Loucy (cell line): Measurements from ENCODE around the gene BRINP2.

Experiments used
- H2AFZ ChIP-seq: fragments of 200-600 bp; sonication (generic); 2 replicates; pipeline ENCODE4 v1.6.0; 2016; ENCODE audit warnings: antibody characterized with exemption, mild to moderate bottlenecking, low read length, moderate library complexity
- H3F3A ChIP-seq: fragments of 200-600 bp; 2 replicates; pipeline ENCODE4 v1.6.0; 2016; ENCODE audit warnings: antibody characterized with exemption, low read depth, mild to moderate bottlenecking
- H3K27me3 ChIP-seq: fragments of 200-600 bp; sonication (generic); 2 replicates; pipeline ENCODE4 v1.6.1; 2014; ENCODE audit warnings: low read length, mild to moderate bottlenecking; ENCODE audit not compliant: insufficient read depth, poor library complexity, severe bottlenecking
- H3K36me3 ChIP-seq: fragments of 200-600 bp; sonication (generic); 2 replicates; pipeline ENCODE4 v1.6.1; 2016; ENCODE audit warnings: low read length; ENCODE audit not compliant: insufficient read depth
- H3K4me1 ChIP-seq: fragments of 200-600 bp; sonication (generic); 2 replicates; pipeline ENCODE4 v1.5.1; 2014; ENCODE audit warnings: low read length, mild to moderate bottlenecking; ENCODE audit not compliant: insufficient read depth, poor library complexity, severe bottlenecking
- H3K4me2 ChIP-seq: fragments of 200-600 bp; sonication (generic); 2 replicates; pipeline ENCODE4 v1.6.0; 2014; ENCODE audit warnings: antibody characterized with exemption, low read length, low read depth, mild to moderate bottlenecking; ENCODE audit not compliant: poor library complexity, severe bottlenecking
- H3K4me3 ChIP-seq: fragments of 200-600 bp; sonication (generic); 2 replicates; pipeline ENCODE4 v1.5.1; 2014; ENCODE audit warnings: low read length, mild to moderate bottlenecking, mixed read lengths; ENCODE audit not compliant: poor library complexity, severe bottlenecking
- H3K79me2 ChIP-seq: fragments of 200-600 bp; sonication (generic); 2 replicates; pipeline ENCODE4 v1.6.1; 2014; ENCODE audit warnings: low read length; ENCODE audit not compliant: insufficient read depth
- H3K9ac ChIP-seq: fragments of 200-600 bp; sonication (generic); 2 replicates; pipeline ENCODE4 v1.6.0; 2014; ENCODE audit warnings: mild to moderate bottlenecking, low read depth, low read length, moderate library complexity; ENCODE audit not compliant: poor library complexity, severe bottlenecking
- H3K9me2 ChIP-seq: fragments of 200-600 bp; sonication (generic); replicated peaks from 2 replicates; pipeline ENCODE4 v1.6.1; 2016; ENCODE audit warnings: low read depth, low read length, mixed read lengths
- H3K9me3 ChIP-seq: fragments of 200-600 bp; sonication (generic); 2 replicates; pipeline ENCODE4 v1.6.1; 2014; ENCODE audit warnings: mild to moderate bottlenecking, antibody characterized with exemption, low read length, low read depth; ENCODE audit not compliant: insufficient read depth
- H4K20me1 ChIP-seq: fragments of 200-600 bp; sonication (generic); 2 replicates; pipeline ENCODE4 v1.6.0; 2014; ENCODE audit warnings: antibody characterized with exemption, low read length, mild to moderate bottlenecking; ENCODE audit not compliant: insufficient read depth, poor library complexity, severe bottlenecking
- EZH2phosphoT487 ChIP-seq: fragments of 200-600 bp; IDR thresholded peaks from 2 replicates; pipeline ENCODE4 v1.6.1; 2018; ENCODE audit warnings: antibody characterized with exemption, mild to moderate bottlenecking, moderate library complexity, borderline replicate concordance
- TF ChIP-seq, protein P1 (sequence below): fragments of 200-600 bp; sonication (generic); conservative IDR thresholded peaks from 2 replicates; pipeline ENCODE4 v1.5.1; 2014; ENCODE audit warnings: mild to moderate bottlenecking, antibody characterized with exemption, low read length

The BRINP2 gene

DNA sequence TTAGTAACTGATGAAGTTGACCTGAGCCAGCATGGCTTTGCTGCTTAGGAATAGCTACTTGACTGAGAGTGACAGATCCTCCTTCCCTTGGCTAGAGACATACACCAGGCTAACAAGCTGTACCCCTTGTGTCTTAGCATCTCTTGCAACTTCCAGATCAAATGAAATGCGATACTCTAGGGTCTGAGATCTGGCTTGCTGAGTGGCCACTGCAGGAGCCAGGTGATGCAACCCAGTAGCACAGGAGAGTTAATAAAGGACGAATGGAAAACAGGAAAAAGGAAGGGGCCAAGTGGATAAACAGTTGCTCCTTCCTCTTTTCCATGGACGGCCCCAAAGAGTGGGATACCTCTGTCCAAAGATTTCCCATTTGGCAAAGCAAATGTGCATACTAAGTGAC lies 44.5 kb upstream of the BRINP2 start:
- H2AFZ ChIP-seq: no peak overlapping the region
- no peak overlapping the region for H3K4me2 ChIP-seq
- no peaks in the 10 kb centered on the region for H3F3A ChIP-seq
- H3K27me3 ChIP-seq: no peaks in the 10 kb centered on the region
- H3K9me3 ChIP-seq: no peaks in the 10 kb centered on the region
- H3K9me2 ChIP-seq: no peaks in the 10 kb centered on the region
- H3K36me3 ChIP-seq: no peaks in the 10 kb centered on the region
- no peaks in the 10 kb centered on the region for H3K79me2 ChIP-seq
- H3K4me1 ChIP-seq: peaks cover 26% of the 10 kb centered on the region
- TF ChIP-seq EZH2phosphoT487: no peak
- TF ChIP-seq, protein P1, sequence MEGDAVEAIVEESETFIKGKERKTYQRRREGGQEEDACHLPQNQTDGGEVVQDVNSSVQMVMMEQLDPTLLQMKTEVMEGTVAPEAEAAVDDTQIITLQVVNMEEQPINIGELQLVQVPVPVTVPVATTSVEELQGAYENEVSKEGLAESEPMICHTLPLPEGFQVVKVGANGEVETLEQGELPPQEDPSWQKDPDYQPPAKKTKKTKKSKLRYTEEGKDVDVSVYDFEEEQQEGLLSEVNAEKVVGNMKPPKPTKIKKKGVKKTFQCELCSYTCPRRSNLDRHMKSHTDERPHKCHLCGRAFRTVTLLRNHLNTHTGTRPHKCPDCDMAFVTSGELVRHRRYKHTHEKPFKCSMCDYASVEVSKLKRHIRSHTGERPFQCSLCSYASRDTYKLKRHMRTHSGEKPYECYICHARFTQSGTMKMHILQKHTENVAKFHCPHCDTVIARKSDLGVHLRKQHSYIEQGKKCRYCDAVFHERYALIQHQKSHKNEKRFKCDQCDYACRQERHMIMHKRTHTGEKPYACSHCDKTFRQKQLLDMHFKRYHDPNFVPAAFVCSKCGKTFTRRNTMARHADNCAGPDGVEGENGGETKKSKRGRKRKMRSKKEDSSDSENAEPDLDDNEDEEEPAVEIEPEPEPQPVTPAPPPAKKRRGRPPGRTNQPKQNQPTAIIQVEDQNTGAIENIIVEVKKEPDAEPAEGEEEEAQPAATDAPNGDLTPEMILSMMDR: no peak
- H3K9ac ChIP-seq: no peak overlapping the region
- H3K4me3 ChIP-seq: no peak overlapping the region
- H4K20me1 ChIP-seq: no peaks in the 10 kb centered on the region

DNA sequence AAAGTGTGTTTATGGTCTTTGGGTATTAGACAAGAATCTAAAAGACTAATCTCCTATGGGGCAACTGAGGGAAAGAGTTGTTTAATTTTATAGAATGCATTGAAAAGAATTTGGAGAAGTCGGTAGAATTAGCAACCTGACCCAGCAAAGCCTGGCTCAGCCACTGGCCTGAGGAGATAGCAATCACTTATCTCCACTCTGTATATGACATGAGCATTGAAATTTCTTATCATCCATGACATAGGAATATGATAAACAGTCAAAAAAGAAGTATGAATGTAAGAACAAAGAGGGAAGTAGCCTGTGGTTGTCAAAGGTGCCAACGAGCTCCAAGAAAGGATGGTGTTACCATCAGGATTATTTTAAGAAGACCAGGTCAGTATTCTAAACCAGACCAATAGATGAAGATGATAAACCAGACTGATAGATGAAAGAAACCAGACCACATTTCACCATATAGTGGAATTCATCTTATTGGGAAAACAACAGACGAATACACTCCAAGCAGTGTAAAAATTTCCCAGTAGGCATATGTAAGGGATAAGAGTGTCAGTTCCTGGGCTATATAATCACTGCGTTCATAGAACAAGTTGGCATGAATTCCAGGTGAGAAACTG lies 42.0 kb upstream of the BRINP2 start:
- Histone ChIP-seq H3K79me2 (no peaks in the 10 kb centered on the region), H3K4me3 (no peak overlapping the region), H3K9ac (no peak overlapping the region), H4K20me1 (no peaks in the 10 kb centered on the region), H3K27me3 (no peaks in the 10 kb centered on the region), H3K4me1 (peaks cover 9% of the 10 kb centered on the region), H3F3A (no peaks in the 10 kb centered on the region), H2AFZ (no peak overlapping the region), H3K36me3 (no peaks in the 10 kb centered on the region), H3K9me2 (no peaks in the 10 kb centered on the region), H3K4me2 (no peak overlapping the region), H3K9me3 (no peaks in the 10 kb centered on the region)
- no peak for TF ChIP-seq EZH2phosphoT487
- TF ChIP-seq, protein P1: no peak

DNA sequence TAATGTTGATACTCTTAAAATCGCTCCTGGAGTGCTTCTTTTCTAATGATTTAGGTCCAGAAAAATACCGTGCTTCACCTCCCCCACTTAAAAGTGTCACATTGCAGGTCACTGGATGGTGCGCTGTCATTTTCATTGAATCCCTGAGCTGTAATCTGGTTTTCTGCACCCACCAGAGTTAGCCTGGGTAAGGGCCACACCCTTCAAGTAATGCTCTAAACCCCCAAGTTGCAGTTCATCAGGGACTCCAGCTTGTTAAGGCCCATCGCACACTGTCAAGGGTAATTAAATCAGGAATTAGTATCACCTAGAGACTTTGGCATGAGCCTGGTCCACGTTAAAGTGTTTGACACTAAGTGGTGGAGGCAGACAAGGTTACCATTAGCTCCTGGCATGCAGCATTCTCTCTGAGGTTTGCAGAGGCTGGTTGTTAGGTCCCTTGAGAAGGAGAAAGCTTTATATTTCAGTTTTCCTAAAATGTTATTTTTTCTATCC lies 40.3 kb upstream of the BRINP2 start:
- H3K4me2 ChIP-seq: no peak overlapping the region
- H2AFZ ChIP-seq: no peak overlapping the region
- no peaks in the 10 kb centered on the region for H3K79me2 ChIP-seq
- no peak overlapping the region for H3K4me3 ChIP-seq
- no peaks in the 10 kb centered on the region for H3K36me3 ChIP-seq
- H4K20me1 ChIP-seq: no peaks in the 10 kb centered on the region
- no peaks in the 10 kb centered on the region for H3K9me2 ChIP-seq
- no peaks in the 10 kb centered on the region for H3K9me3 ChIP-seq
- no peaks in the 10 kb centered on the region for H3K27me3 ChIP-seq
- H3K9ac ChIP-seq: no peak overlapping the region
- no peaks in the 10 kb centered on the region for H3F3A ChIP-seq
- TF ChIP-seq, protein P1: no peak
- TF ChIP-seq EZH2phosphoT487: no peak
- peaks cover 16% of the 10 kb centered on the region for H3K4me1 ChIP-seq
